ENCODE results near the gene ST3GAL3. TPM values are rescaled to one million over a fixed set of nuclear protein-coding genes. Genes with fewer than 3 reads are reported as not detected.

Gene ST3GAL3
- total and polyA plus RNA-seq, 7 donors: 7.2 to 31.4 (median 21.3) TPM

DNA sequence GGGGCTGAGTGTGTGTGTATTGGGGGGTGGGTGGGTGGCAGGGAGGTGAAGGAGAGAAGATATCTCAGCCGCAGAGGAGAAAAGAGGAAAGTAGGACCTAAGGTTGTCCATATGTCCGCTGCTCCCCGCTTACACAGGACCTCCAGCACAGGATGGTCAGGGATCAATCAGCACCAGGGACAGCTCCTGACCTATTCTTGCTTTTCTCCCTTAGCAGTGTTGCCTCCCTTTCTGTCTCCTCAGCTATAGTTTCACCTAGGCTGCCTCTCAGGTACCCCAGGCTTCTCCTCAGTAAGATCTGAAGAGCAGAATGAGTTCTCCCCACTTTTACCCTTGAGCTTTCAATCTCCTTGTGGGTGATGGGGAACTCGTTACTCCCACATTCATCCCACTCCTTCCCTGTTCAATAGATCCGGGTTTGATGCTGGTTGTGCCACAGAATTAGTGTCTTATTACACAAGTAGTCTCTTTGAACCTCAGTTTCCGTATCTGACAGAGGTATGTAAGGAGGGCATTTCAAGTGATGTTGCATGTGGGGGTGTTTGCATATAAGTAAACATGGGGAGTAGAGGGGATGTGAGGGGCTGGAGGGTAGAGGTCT is 261.1 kb downstream of the ST3GAL3 start:
- peaks cover 0 to 42% (median 13%) of the 10 kb centered on the region in 4 donors for H3K36me3 ChIP-seq
- 91 to 95% methylated on average over 6 of the region's 6 CpGs for WGBS, 2 donors

DNA sequence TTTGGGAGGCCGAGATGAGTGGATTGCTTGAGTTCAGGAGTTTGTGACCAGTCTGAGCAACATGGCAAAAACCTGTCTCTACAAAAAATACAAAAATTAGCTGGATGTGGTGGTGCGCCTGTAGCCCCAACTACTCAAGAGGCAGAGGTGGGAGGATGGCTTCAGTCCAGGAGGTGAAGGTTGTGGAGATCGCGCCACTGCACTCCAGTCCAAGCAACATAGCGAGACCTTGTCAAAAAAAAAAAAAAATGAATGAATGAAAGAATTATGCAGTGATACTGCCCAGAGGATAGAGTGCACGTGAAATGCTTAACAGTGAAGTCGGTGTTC is 262.0 kb downstream of the ST3GAL3 start:
- H3K27ac ChIP-seq: no peak overlapping the region
- TF ChIP-seq POLR2AphosphoS5 (IDR thresholded peaks at IDR 0.05) (no peak), POLR2A (IDR thresholded peaks at IDR 0.05) (no peak), EP300 (IDR thresholded peaks at IDR 0.05) (no peak)
- TF ChIP-seq, protein P1, sequence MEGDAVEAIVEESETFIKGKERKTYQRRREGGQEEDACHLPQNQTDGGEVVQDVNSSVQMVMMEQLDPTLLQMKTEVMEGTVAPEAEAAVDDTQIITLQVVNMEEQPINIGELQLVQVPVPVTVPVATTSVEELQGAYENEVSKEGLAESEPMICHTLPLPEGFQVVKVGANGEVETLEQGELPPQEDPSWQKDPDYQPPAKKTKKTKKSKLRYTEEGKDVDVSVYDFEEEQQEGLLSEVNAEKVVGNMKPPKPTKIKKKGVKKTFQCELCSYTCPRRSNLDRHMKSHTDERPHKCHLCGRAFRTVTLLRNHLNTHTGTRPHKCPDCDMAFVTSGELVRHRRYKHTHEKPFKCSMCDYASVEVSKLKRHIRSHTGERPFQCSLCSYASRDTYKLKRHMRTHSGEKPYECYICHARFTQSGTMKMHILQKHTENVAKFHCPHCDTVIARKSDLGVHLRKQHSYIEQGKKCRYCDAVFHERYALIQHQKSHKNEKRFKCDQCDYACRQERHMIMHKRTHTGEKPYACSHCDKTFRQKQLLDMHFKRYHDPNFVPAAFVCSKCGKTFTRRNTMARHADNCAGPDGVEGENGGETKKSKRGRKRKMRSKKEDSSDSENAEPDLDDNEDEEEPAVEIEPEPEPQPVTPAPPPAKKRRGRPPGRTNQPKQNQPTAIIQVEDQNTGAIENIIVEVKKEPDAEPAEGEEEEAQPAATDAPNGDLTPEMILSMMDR (IDR thresholded peaks at IDR 0.05): no peak
- H3K4me1 ChIP-seq: peaks cover 0 to 26% (median 14%) of the 10 kb centered on the region in 4 donors
- H3K36me3 ChIP-seq: peaks cover 0 to 33% (median 11%) of the 10 kb centered on the region in 4 donors
- peak overlapping the region in 3 of 4 donors; percentile 63 to 90 (median 69) for H3K4me3 ChIP-seq
- DNase-seq: no peak
- intact Hi-C loops (cut with DNase I): no loop called here
- no peaks in the 10 kb centered on the region for H3K27me3 ChIP-seq
- 64 to 65% methylated on average over 7 of the region's 7 CpGs for WGBS, 2 donors
- no peaks in the 10 kb centered on the region for H3K9me3 ChIP-seq

More for the DNA sequence above, 261.1 kb downstream of the ST3GAL3 start:
- Histone ChIP-seq H3K9me3 (no peaks in the 10 kb centered on the region), H3K4me1 (peaks cover 0 to 18% (median 11%) of the 10 kb centered on the region in 4 donors), H3K27ac (no peak overlapping the region), H3K27me3 (no peaks in the 10 kb centered on the region), H3K4me3 (no peak overlapping the region)
- intact Hi-C loops (cut with DNase I): no loop called here
- TF ChIP-seq POLR2AphosphoS5 (IDR thresholded peaks at IDR 0.05) (no peak), EP300 (IDR thresholded peaks at IDR 0.05) (no peak), POLR2A (IDR thresholded peaks at IDR 0.05) (no peak)
- TF ChIP-seq, protein P1 (IDR thresholded peaks at IDR 0.05): no peak
- DNase-seq: no peak

DNA sequence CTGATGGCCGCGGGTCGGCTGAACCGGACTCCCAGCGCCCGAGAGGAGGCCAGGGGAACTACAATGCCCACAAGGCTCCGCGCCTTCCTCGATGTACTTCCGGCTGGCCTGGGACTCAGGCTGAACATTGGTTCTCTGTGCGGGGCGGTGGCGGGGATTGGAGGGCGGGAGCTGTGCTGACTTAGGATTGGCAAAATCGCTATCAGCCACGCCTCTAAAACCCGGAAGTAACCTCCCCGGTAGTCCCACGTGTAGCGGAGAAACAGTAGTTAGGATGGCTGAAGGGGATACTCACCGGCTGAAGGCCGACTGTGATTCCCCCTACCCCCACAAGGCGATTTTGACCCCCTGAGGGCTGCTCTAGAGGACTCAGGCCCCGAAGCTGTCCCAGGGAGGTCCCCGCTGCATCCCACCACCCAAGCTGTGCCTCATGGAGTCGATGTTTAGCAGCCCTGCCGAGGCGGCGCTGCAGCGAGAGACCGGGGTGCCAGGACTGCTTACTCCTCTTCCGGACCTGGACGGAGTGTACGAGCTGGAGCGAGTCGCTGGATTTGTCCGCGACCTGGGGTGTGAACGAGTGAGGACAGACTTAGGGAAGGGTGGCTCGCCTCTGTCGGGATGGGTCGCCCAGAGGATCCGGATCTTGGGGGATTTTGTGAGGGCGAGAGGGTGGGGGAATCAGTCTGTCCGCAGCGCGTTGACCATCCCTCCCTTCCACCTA is 262.6 kb downstream of the ST3GAL3 start, which contains the start of gene DPH2:
Gene DPH2 (plus strand): TSS at position 265 of the 721 bp plus-strand sequence. CDS start 166 bp downstream, at position 431.
- TF ChIP-seq POLR2AphosphoS5 (IDR thresholded peaks at IDR 0.05): peak in 1 of 4 donors; percentile 25
- TF ChIP-seq EP300 (IDR thresholded peaks at IDR 0.05): no peak
- TF ChIP-seq, protein P1 (IDR thresholded peaks at IDR 0.05): peak in 1 of 4 experiments; percentile 23
- TF ChIP-seq POLR2A (IDR thresholded peaks at IDR 0.05): no peak
- no peaks in the 10 kb centered on the region for H3K9me3 ChIP-seq
- H3K36me3 ChIP-seq: peaks cover 0 to 28% (median 10%) of the 10 kb centered on the region in 4 donors
- intact Hi-C loops (cut with DNase I): loop anchor here (1.0 kb wide), 1 partner anchor 24 kb away; the partner anchor contains the start of gene IPO13
- H3K4me3 ChIP-seq: peak within 1 kb of the TSS; percentile 63 to 90 (median 66)
- 0 to 1% methylated on average over 47 of the region's 47 CpGs for WGBS, 2 donors
- H3K27me3 ChIP-seq: no peaks in the 10 kb centered on the region
- peak; percentile 99 for DNase-seq
- H3K4me1 ChIP-seq: peaks cover 0 to 27% (median 14%) of the 10 kb centered on the region in 4 donors
- H3K27ac ChIP-seq: peak within 1 kb of the TSS; percentile 17 to 60 (median 37)

DNA sequence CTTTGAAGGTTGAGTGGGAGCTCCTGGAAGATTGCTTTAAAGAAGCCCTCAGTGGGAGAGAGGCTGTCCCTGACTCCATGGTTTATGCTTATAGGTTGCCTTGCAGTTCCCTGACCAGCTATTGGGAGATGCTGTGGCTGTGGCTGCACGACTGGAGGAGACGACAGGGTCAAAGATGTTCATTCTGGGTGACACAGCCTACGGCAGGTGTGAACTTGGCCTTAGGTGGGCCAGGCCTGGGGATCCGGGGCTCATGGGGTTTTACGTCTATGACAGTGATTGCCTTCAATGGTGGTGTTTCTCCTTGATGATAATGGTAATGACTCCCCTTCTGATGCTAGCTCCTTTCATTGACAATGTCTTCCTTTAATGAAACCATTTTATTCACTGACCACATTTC is 263.2 kb downstream of the ST3GAL3 start:
- Histone ChIP-seq H3K4me3 (peak overlapping the region; percentile 63 to 90 (median 66)), H3K36me3 (peaks cover 0 to 24% (median 10%) of the 10 kb centered on the region in 4 donors), H3K4me1 (peaks cover 0 to 30% (median 15%) of the 10 kb centered on the region in 4 donors), H3K27ac (peak overlapping the region in 2 of 4 donors; percentile 42 to 60), H3K27me3 (no peaks in the 10 kb centered on the region), H3K9me3 (no peaks in the 10 kb centered on the region)
- 31 to 55% methylated on average over 5 of the region's 5 CpGs for WGBS, 2 donors
- TF ChIP-seq EP300 (IDR thresholded peaks at IDR 0.05) (no peak), POLR2AphosphoS5 (IDR thresholded peaks at IDR 0.05) (no peak), POLR2A (IDR thresholded peaks at IDR 0.05) (no peak)
- TF ChIP-seq, protein P1 (IDR thresholded peaks at IDR 0.05): no peak
- no peak for DNase-seq
- intact Hi-C loops (cut with DNase I): loop anchor here (1.0 kb wide), 1 partner anchor 24 kb away; the partner anchor contains the start of gene IPO13
